AG04450 (cell line): ENCODE results near the gene MOCS3. TPM values are rescaled to one million over a fixed set of nuclear protein-coding genes. Genes with fewer than 3 reads are reported as not detected.

ENCODE experiments used
- CTCF ChIA-PET: fragments of 300-600, 350-600 bp; formaldehyde crosslinking; extraction: SDS; loops from one replicate; lab custom pipeline; 2022; ENCODE audit warnings: antibody characterized with exemption, inconsistent platforms; lab: Charles Lee
- POLR2A ChIA-PET: fragments of 350-600 bp; formaldehyde crosslinking; extraction: SDS; loops from one replicate; lab custom pipeline; 2021; ENCODE audit warnings: antibody characterized with exemption, inconsistent platforms; lab: Yijun Ruan, JAX
- DNase-seq: peaks from one replicate; pipeline ENCODE4 v3.0.0-alpha.2; 2011; ENCODE audit warnings: low read depth, low spot score
- H3K27ac ChIP-seq: one replicate; pipeline ENCODE4 v1.5.1; 2012; ENCODE audit warnings: low read depth, low read length, control low read depth
- H3K27me3 ChIP-seq: one replicate; pipeline ENCODE4 v1.6.0; 2012; ENCODE audit warnings: low read length; ENCODE audit not compliant: control insufficient read depth, insufficient read depth
- H3K4me3 ChIP-seq: 2 replicates; pipeline ENCODE4 v1.5.1; 2011; ENCODE audit warnings: mild to moderate bottlenecking, low read depth, low read length, control low read depth
- H3K9me3 ChIP-seq: 2 replicates; pipeline ENCODE4 v1.5.1; 2012; ENCODE audit warnings: low read length; ENCODE audit not compliant: control insufficient read depth, insufficient read depth
- CTCF ChIP-seq: IDR thresholded peaks from 2 replicates; pipeline ENCODE4 v1.5.1; 2011; ENCODE audit warnings: low read depth, low read length, control low read depth, inconsistent platforms
- polyA plus RNA-seq: library from polyadenylated mRNA; depleted of rRNA; stranded (reverse); fragments of >200 nt; gene quantifications from 2 replicates; pipeline ENCODE4 v1.2.3, GENCODE V29; 2011

MOCS3 gene
- polyA plus RNA-seq, 1 experiment: 3.8 TPM

- no peak for TF ChIP-seq CTCF
- Histone ChIP-seq H3K27me3 (no peaks in the 10 kb centered on the region), H3K4me3 (no peak overlapping the region), H3K9me3 (no peaks in the 10 kb centered on the region), H3K27ac (no peak overlapping the region)
- POLR2A ChIA-PET: no interaction called here
- no peak for DNase-seq
- CTCF ChIA-PET: interaction anchor here (0.8 to 1.2 kb wide), 2 partner anchors 11 to 12 kb away, joined by 3 to 4 read pairs; no protein-coding TSS in a partner anchor
These were observed 45.1 kb downstream of the MOCS3 start for GRCh38 chr20:51003753-51004152.

GRCh38 chr20:51004305-51004727 lies 45.7 kb downstream of the MOCS3 start:
- no peak for TF ChIP-seq CTCF
- ChIA-PET POLR2A (no interaction called here), CTCF (interaction anchor here (1.2 kb wide), 1 partner anchor 11 kb away, joined by 4 read pairs; no protein-coding TSS in a partner anchor)
- H3K4me3 ChIP-seq: no peak overlapping the region
- no peaks in the 10 kb centered on the region for H3K27me3 ChIP-seq
- H3K27ac ChIP-seq: no peak overlapping the region
- H3K9me3 ChIP-seq: no peaks in the 10 kb centered on the region
- no peak for DNase-seq

GRCh38 chr20:51004781-51005180 lies 46.2 kb downstream of the MOCS3 start:
- ChIA-PET POLR2A (no interaction called here), CTCF (interaction anchor here (2.8 kb wide), 1 partner anchor 11 kb away, joined by 11 read pairs; no protein-coding TSS in a partner anchor)
- Histone ChIP-seq H3K4me3 (no peak overlapping the region), H3K27me3 (no peaks in the 10 kb centered on the region), H3K27ac (no peak overlapping the region), H3K9me3 (no peaks in the 10 kb centered on the region)
- TF ChIP-seq CTCF: no peak
- no peak for DNase-seq

GRCh38 chr20:51005214-51005613 lies 46.6 kb downstream of the MOCS3 start:
- ChIA-PET CTCF (interaction anchor here (0.6 to 2.8 kb wide), 3 partner anchors 10 to 325 kb away, joined by 3 to 11 read pairs (median 6); no protein-coding TSS in a partner anchor), POLR2A (no interaction called here)
- Histone ChIP-seq H3K4me3 (no peak overlapping the region), H3K27me3 (no peaks in the 10 kb centered on the region), H3K27ac (no peak overlapping the region), H3K9me3 (no peaks in the 10 kb centered on the region)
- DNase-seq: no peak
- no peak for TF ChIP-seq CTCF

- TF ChIP-seq CTCF: no peak
- Histone ChIP-seq H3K27me3 (no peaks in the 10 kb centered on the region), H3K9me3 (no peaks in the 10 kb centered on the region), H3K4me3 (no peak overlapping the region), H3K27ac (no peak overlapping the region)
- no peak for DNase-seq
- ChIA-PET CTCF (no interaction called here), POLR2A (no interaction called here)
These were observed 50.1 kb downstream of the MOCS3 start for GRCh38 chr20:51008718-51009117.
